ENCODE data around the gene PUS3.

The PUS3 gene

DNA sequence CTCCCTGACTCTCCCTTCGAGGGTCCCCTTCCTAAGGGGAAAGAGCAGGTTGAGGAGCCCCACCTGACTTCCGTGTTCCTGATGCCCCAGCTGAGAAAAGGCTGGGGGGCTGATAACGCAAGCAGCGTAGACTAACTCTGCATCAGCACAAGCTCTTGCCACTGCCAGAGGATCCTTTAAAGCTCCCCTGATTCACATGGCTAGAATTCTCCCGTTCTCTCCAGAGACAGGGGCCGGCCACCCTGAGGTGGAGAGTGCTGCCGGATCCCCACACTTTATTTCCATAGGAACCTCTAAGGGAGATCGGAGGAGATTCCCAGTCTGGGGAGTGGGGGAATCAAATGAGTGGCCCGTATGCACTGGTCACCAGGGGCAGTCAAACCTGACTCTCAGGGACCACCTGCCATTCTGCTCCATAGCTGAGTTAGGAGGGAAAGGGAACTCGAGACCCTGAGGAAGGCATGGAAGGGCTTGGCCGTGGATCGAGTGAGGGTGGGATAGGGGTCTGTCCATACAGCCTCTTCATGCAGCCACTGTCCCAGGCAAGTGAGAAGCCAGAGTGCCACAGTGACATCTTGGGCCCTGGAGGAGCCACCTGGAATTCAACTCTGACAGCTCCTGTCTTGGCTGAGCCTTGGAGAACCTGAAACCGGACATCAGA lies 41.5 kb upstream of the PUS3 start:
- DNase-seq: no peak
- no peak overlapping the region for H3K27ac Mint-ChIP-seq

GRCh38 chr11:125943661-125944349 lies 40.8 kb upstream of the PUS3 start:
- Mint-ChIP-seq H3K27ac (no peak overlapping the region), H3K9me3 (no peaks in the 10 kb centered on the region), H3K4me3 (no peak overlapping the region), H3K36me3 (ENCODE audit: low read depth) (no peaks in the 10 kb centered on the region), H3K4me1 (ENCODE audit: low read depth) (peaks cover 5% of the 10 kb centered on the region), H3K27me3 (no peaks in the 10 kb centered on the region)
- no peak for DNase-seq

More for the DNA sequence above, 41.5 kb upstream of the PUS3 start:
- Mint-ChIP-seq H3K4me3 (no peak overlapping the region), H3K4me1 (ENCODE audit: low read depth) (peaks cover 5% of the 10 kb centered on the region), H3K27me3 (no peaks in the 10 kb centered on the region), H3K9me3 (no peaks in the 10 kb centered on the region), H3K36me3 (ENCODE audit: low read depth) (no peaks in the 10 kb centered on the region)

- no peaks in the 10 kb centered on the region for H3K9me3 Mint-ChIP-seq
- H3K36me3 Mint-ChIP-seq (ENCODE audit: low read depth): no peaks in the 10 kb centered on the region
- no peak overlapping the region for H3K27ac Mint-ChIP-seq
- H3K4me3 Mint-ChIP-seq: no peak overlapping the region
- H3K27me3 Mint-ChIP-seq: no peaks in the 10 kb centered on the region
- peaks cover 9% of the 10 kb centered on the region for H3K4me1 Mint-ChIP-seq (ENCODE audit: low read depth)
- no peak for DNase-seq
These were observed 39.9 kb upstream of the PUS3 start for GRCh38 chr11:125942771-125943428.

- Mint-ChIP-seq H3K27ac (no peak overlapping the region), H3K4me3 (no peak overlapping the region), H3K36me3 (ENCODE audit: low read depth) (no peaks in the 10 kb centered on the region), H3K4me1 (ENCODE audit: low read depth) (peaks cover 9% of the 10 kb centered on the region), H3K9me3 (no peaks in the 10 kb centered on the region), H3K27me3 (no peaks in the 10 kb centered on the region)
- DNase-seq: peak; percentile 65
These were observed 38.9 kb upstream of the PUS3 start for GRCh38 chr11:125941619-125942611.

DNA sequence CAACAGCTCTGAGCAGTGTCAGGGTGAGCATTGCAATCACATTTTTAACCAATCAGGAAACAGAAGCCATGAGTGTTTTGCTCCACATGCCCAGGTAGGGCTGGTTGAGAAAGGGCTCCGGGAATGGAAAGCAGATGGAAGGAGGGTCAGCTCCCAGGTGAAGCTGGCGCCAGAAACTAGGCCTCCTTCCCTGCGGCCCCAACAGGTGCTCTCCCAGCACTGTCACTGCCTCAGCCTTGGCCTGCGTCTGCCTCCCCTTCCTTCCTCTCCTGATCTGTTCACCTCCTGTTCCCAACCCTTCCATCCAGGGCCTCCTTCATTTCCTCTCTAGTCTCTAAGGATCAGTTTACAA lies 38.2 kb upstream of the PUS3 start:
- Mint-ChIP-seq H3K27me3 (no peaks in the 10 kb centered on the region), H3K9me3 (no peaks in the 10 kb centered on the region), H3K4me1 (ENCODE audit: low read depth) (peaks cover 9% of the 10 kb centered on the region), H3K36me3 (ENCODE audit: low read depth) (no peaks in the 10 kb centered on the region), H3K27ac (no peak overlapping the region), H3K4me3 (no peak overlapping the region)
- no peak for DNase-seq

DNA sequence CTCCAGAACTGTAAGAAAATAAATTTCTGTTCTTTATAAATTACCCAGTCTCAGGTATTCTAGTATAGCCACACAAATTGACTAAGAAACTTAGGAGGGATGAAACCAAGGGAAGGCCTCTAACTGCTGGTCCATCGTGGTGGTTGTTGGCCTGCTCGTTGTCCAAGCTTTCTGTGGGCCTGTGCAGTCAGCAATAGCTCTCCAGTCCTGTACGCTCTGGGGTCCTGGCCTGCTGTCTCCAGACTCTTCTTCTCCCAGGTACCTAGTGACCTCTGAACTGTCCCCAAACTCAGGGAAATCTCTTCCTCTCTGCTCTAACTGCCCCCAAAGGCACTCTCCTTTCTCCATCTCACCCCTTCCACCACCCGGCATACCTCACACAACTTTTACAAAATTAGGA lies 37.1 kb upstream of the PUS3 start:
- Mint-ChIP-seq H3K27me3 (no peaks in the 10 kb centered on the region), H3K36me3 (ENCODE audit: low read depth) (no peaks in the 10 kb centered on the region), H3K9me3 (no peaks in the 10 kb centered on the region), H3K4me1 (ENCODE audit: low read depth) (peaks cover 9% of the 10 kb centered on the region), H3K4me3 (no peak overlapping the region), H3K27ac (no peak overlapping the region)
- no peak for DNase-seq

DNA sequence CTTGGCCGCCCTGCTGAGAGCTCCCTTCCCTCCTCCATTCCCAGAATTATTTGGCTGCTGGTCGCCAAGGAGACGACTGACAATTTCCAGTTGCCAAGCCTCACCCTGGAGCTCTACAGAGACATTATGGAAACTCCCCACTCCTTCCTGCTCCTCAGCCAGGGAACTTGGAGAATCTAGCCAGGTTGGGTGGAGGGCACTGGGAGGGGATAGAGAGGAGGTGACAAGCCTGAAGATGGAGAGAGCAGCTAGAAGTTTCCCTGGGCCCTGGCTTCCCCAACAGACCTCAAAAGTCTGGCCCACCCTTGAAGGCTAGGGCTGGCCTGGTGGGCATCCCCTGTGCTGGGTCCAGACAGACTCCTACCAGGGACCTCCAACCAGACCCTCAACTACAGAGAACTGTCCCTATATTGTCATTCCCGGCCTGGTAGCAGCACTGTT lies 36.1 kb upstream of the PUS3 start:
- Mint-ChIP-seq H3K4me3 (no peak overlapping the region), H3K4me1 (ENCODE audit: low read depth) (peaks cover 9% of the 10 kb centered on the region), H3K27ac (no peak overlapping the region), H3K9me3 (no peaks in the 10 kb centered on the region), H3K27me3 (no peaks in the 10 kb centered on the region), H3K36me3 (ENCODE audit: low read depth) (no peaks in the 10 kb centered on the region)
- no peak for DNase-seq

GRCh38 chr11:125938418-125938817 lies 35.4 kb upstream of the PUS3 start:
- Mint-ChIP-seq H3K27me3 (peaks cover under 1% of the 10 kb centered on the region), H3K36me3 (ENCODE audit: low read depth) (no peaks in the 10 kb centered on the region), H3K4me3 (no peak overlapping the region), H3K4me1 (ENCODE audit: low read depth) (peaks cover 10% of the 10 kb centered on the region), H3K9me3 (no peaks in the 10 kb centered on the region), H3K27ac (no peak overlapping the region)
- DNase-seq: no peak

- Mint-ChIP-seq H3K27me3 (peaks cover 4% of the 10 kb centered on the region), H3K4me1 (ENCODE audit: low read depth) (peaks cover 13% of the 10 kb centered on the region), H3K9me3 (no peaks in the 10 kb centered on the region), H3K36me3 (ENCODE audit: low read depth) (no peaks in the 10 kb centered on the region), H3K4me3 (no peak overlapping the region), H3K27ac (no peak overlapping the region)
- no peak for DNase-seq
These were observed 32.7 kb upstream of the PUS3 start for GRCh38 chr11:125935618-125936199.

DNA sequence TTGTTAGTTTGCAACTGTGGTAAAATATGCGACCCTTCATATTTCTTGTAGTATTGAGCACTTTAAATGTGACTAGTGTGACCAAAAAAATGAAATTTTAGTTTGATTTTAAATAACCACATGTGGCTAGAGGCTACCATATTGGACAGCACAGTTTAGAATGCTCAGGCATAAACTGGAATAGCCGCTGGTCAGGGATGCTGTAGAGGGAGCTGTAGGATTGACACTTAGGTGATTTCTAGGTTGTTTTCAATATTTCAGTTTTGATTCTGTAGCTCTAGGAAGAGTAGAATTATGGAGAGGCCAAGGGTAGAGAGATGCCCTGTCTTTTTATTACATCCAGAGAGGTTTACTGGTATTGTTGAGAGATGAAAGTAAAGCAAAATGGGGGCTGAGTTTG lies 32.0 kb upstream of the PUS3 start:
- Mint-ChIP-seq H3K4me1 (ENCODE audit: low read depth) (peaks cover 13% of the 10 kb centered on the region), H3K9me3 (no peaks in the 10 kb centered on the region), H3K4me3 (no peak overlapping the region), H3K27ac (no peak overlapping the region), H3K27me3 (peaks cover 9% of the 10 kb centered on the region), H3K36me3 (ENCODE audit: low read depth) (no peaks in the 10 kb centered on the region)
- no peak for DNase-seq

GRCh38 chr11:125934473-125934872 lies 31.5 kb upstream of the PUS3 start:
- H3K27me3 Mint-ChIP-seq: peaks cover 14% of the 10 kb centered on the region
- no peak overlapping the region for H3K4me3 Mint-ChIP-seq
- no peaks in the 10 kb centered on the region for H3K36me3 Mint-ChIP-seq (ENCODE audit: low read depth)
- H3K4me1 Mint-ChIP-seq (ENCODE audit: low read depth): peaks cover 13% of the 10 kb centered on the region
- H3K9me3 Mint-ChIP-seq: no peaks in the 10 kb centered on the region
- no peak overlapping the region for H3K27ac Mint-ChIP-seq
- no peak for DNase-seq

- H3K9me3 Mint-ChIP-seq: no peaks in the 10 kb centered on the region
- peaks cover 9% of the 10 kb centered on the region for H3K4me1 Mint-ChIP-seq (ENCODE audit: low read depth)
- DNase-seq: no peak
- H3K27ac Mint-ChIP-seq: no peak overlapping the region
- H3K27me3 Mint-ChIP-seq: peaks cover 17% of the 10 kb centered on the region
- no peaks in the 10 kb centered on the region for H3K36me3 Mint-ChIP-seq (ENCODE audit: low read depth)
- no peak overlapping the region for H3K4me3 Mint-ChIP-seq
These were observed 30.2 kb upstream of the PUS3 start for GRCh38 chr11:125933030-125933813.

GRCh38 chr11:125932301-125932700 lies 29.3 kb upstream of the PUS3 start:
- Mint-ChIP-seq H3K4me3 (no peak overlapping the region), H3K36me3 (ENCODE audit: low read depth) (no peaks in the 10 kb centered on the region), H3K4me1 (ENCODE audit: low read depth) (peaks cover 9% of the 10 kb centered on the region), H3K27me3 (peaks cover 17% of the 10 kb centered on the region), H3K27ac (no peak overlapping the region), H3K9me3 (no peaks in the 10 kb centered on the region)
- DNase-seq: no peak
